ENCODE results near the gene POLE2.

DNA sequence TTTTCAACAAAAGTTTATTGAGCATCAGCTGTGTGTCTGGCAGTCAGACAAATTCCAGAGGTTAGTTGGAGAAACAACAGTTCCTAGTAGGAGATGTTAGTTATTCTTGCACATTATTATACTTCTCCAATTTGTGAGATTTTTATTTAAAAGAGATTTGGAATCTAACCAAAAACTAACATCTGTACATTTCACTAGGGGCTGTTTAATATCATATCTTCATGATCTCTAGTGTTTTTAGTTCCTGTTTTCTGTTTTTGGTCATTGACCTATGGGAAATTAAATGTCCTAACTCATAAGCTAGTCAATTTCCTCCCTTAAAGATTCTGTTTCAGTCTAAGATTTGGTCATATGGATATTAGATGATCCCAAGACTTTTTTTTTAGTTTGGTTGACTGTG lies 45.8 kb upstream of the POLE2 start:
- TF ChIP-seq CTCF (conservative IDR thresholded peaks at IDR 0.05; ENCODE audit: low read length) = no peak
- TF ChIP-seq EZH2phosphoT487 (IDR thresholded peaks at IDR 0.05; ENCODE audit: borderline replicate concordance) = no peak

Data from Loucy (cell line).